Measurements from ENCODE around the gene PRKCQ.

DNA sequence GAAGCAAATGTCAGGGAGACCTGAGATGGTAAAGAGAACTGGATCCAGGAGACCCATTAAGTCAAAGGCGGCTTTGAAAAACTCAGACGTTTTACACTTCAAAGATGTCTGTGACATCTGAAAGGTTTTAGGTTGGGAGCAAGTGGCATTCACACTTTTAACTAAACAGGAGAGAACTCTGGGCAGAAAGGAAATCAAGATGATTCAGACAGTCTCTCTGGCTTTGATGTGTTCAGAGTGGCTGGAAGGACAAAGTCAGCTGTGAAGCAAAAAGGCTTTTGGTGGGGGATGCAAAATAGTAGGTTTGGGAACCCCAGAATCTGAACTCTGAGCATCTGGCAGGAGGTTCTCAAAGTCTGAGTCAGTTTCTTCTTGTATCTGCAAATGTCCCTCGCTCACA lies 66.6 kb downstream of the PRKCQ start:
- TF ChIP-seq, protein P1, sequence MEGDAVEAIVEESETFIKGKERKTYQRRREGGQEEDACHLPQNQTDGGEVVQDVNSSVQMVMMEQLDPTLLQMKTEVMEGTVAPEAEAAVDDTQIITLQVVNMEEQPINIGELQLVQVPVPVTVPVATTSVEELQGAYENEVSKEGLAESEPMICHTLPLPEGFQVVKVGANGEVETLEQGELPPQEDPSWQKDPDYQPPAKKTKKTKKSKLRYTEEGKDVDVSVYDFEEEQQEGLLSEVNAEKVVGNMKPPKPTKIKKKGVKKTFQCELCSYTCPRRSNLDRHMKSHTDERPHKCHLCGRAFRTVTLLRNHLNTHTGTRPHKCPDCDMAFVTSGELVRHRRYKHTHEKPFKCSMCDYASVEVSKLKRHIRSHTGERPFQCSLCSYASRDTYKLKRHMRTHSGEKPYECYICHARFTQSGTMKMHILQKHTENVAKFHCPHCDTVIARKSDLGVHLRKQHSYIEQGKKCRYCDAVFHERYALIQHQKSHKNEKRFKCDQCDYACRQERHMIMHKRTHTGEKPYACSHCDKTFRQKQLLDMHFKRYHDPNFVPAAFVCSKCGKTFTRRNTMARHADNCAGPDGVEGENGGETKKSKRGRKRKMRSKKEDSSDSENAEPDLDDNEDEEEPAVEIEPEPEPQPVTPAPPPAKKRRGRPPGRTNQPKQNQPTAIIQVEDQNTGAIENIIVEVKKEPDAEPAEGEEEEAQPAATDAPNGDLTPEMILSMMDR (IDR thresholded peaks at IDR 0.05; ENCODE audit: insufficient read depth, low read depth, low read length) = no peak
- TF ChIP-seq EZH2 (IDR thresholded peaks at IDR 0.05; ENCODE audit: insufficient read depth, low read length) = no peak
